WTC11 (cell line): ENCODE data around the gene HMGB2. TPM values are rescaled to one million over a fixed set of nuclear protein-coding genes. Genes with fewer than 3 reads are reported as not detected.

ENCODE experiments used
- ATAC-seq: fragments of 200-7000 bp; cut with Tn5 transposase; 2 replicates; pipeline ENCODE4 v1.10.0; 2021; ENCODE audit warnings: mild to moderate bottlenecking, moderate library complexity
- CTCF ChIA-PET: fragments of 300-600 bp; sonication (Branson Sonifier 250); formaldehyde crosslinking; loops from one replicate; lab custom pipeline; 2021; ENCODE audit warnings: antibody characterized with exemption; lab: Charles Lee
- POLR2A ChIA-PET: fragments of 350-600 bp; sonication (Branson Sonifier 250); formaldehyde crosslinking; loops from one replicate; lab custom pipeline; 2021; ENCODE audit warnings: antibody characterized with exemption; lab: Charles Lee
- DNase-seq: peaks from one replicate; pipeline ENCODE4 v3.0.0; 2021; ENCODE audit warnings: low spot score
- H3K27ac Mint-ChIP-seq: 2 replicates; pipeline ENCODE4 v1.8.0; 2021; ENCODE audit warnings: mixed read lengths
- H3K27me3 Mint-ChIP-seq: 2 replicates; pipeline ENCODE4 v1.8.0; 2021; ENCODE audit warnings: low read depth, mild to moderate bottlenecking, moderate library complexity, mixed read lengths
- H3K36me3 Mint-ChIP-seq: 2 replicates; pipeline ENCODE4 v1.8.0; 2021; ENCODE audit warnings: mixed read lengths
- H3K4me1 Mint-ChIP-seq: 2 replicates; pipeline ENCODE4 v1.8.0; 2022; ENCODE audit warnings: mixed read lengths
- H3K4me3 Mint-ChIP-seq: 2 replicates; pipeline ENCODE4 v1.8.0; 2021; ENCODE audit warnings: mild to moderate bottlenecking, moderate library complexity, mixed read lengths
- H3K9me3 Mint-ChIP-seq: 2 replicates; pipeline ENCODE4 v1.8.0; 2021; ENCODE audit warnings: mixed read lengths
- AR ChIP-seq: fragments of 250-450 bp; sonication (Bioruptor Pico); IDR thresholded peaks from 2 replicates; pipeline ENCODE4 v1.9.0; 2021; ENCODE audit warnings: mild to moderate bottlenecking
- E2F5 ChIP-seq: sonication (generic); formaldehyde crosslinking; IDR thresholded peaks from 2 replicates; pipeline ENCODE4 v1.8.1; 2022; ENCODE audit warnings: mild to moderate bottlenecking, moderate library complexity, missing genetic modification reagents
- ELF4 ChIP-seq: sonication (generic); formaldehyde crosslinking; IDR thresholded peaks from 2 replicates; pipeline ENCODE4 v1.8.1; 2022; ENCODE audit warnings: low read depth, mild to moderate bottlenecking, moderate library complexity, missing genetic modification reagents
- ETV6 ChIP-seq: sonication (generic); formaldehyde crosslinking; IDR thresholded peaks from 2 replicates; pipeline ENCODE4 v1.8.1; 2022; ENCODE audit warnings: mild to moderate bottlenecking, missing genetic modification reagents
- IRF2 ChIP-seq: sonication (generic); formaldehyde crosslinking; IDR thresholded peaks from 2 replicates; pipeline ENCODE4 v1.8.0; 2022; ENCODE audit warnings: low read depth, missing genetic modification reagents, borderline replicate concordance
- JAZF1 ChIP-seq: fragments of 250-450 bp; sonication (Bioruptor Pico); IDR thresholded peaks from 2 replicates; pipeline ENCODE4 v1.9.0; 2021; ENCODE audit warnings: moderate library complexity, mild to moderate bottlenecking, inconsistent platforms
- KAT7 ChIP-seq: sonication (generic); formaldehyde crosslinking; IDR thresholded peaks from 2 replicates; pipeline ENCODE4 v1.8.1; 2023; ENCODE audit warnings: missing genetic modification reagents, mild to moderate bottlenecking, borderline replicate concordance
- NFATC4 ChIP-seq: fragments of 250-450 bp; sonication (Bioruptor Pico); IDR thresholded peaks from 2 replicates; pipeline ENCODE4 v1.9.0; 2021; ENCODE audit warnings: mild to moderate bottlenecking
- NR1H2 ChIP-seq: sonication (generic); formaldehyde crosslinking; IDR thresholded peaks from 2 replicates; pipeline ENCODE4 v1.9.0; 2021; ENCODE audit warnings: mild to moderate bottlenecking, moderate library complexity, missing genetic modification reagents
- NR2C2 ChIP-seq: sonication (generic); formaldehyde crosslinking; IDR thresholded peaks from 2 replicates; pipeline ENCODE4 v1.8.0; 2022; ENCODE audit warnings: mild to moderate bottlenecking, missing genetic modification reagents
- RELA ChIP-seq: sonication (generic); formaldehyde crosslinking; IDR thresholded peaks from 2 replicates; pipeline ENCODE4 v1.8.1; 2022; ENCODE audit warnings: missing genetic modification reagents, mild to moderate bottlenecking, borderline replicate concordance
- RORB ChIP-seq: fragments of 250-450 bp; sonication (Bioruptor Pico); IDR thresholded peaks from 2 replicates; pipeline ENCODE4 v1.9.0; 2021; ENCODE audit warnings: mild to moderate bottlenecking
- SMAD4 ChIP-seq: sonication (generic); formaldehyde crosslinking; IDR thresholded peaks from 2 replicates; pipeline ENCODE4 v1.8.0; 2022; ENCODE audit warnings: mild to moderate bottlenecking, missing genetic modification reagents
- SOX15 ChIP-seq: fragments of 250-450 bp; sonication (Bioruptor Pico); IDR thresholded peaks from 2 replicates; pipeline ENCODE4 v1.9.0; 2021; ENCODE audit warnings: mild to moderate bottlenecking
- STAT6 ChIP-seq: sonication (generic); formaldehyde crosslinking; conservative IDR thresholded peaks from 2 replicates; pipeline ENCODE4 v1.8.1; 2023; ENCODE audit warnings: mild to moderate bottlenecking, low read depth, missing genetic modification reagents, moderate library complexity
- TEAD4 ChIP-seq: sonication (generic); formaldehyde crosslinking; IDR thresholded peaks from 2 replicates; pipeline ENCODE4 v1.8.0; 2022; ENCODE audit warnings: mild to moderate bottlenecking, missing genetic modification reagents
- ZBTB21 ChIP-seq: sonication (generic); formaldehyde crosslinking; IDR thresholded peaks from 2 replicates; pipeline ENCODE4 v1.8.1; 2023; ENCODE audit warnings: mild to moderate bottlenecking, missing genetic modification reagents, borderline replicate concordance
- ZNF396 ChIP-seq: fragments of 250-450 bp; sonication (Bioruptor Pico); IDR thresholded peaks from 2 replicates; pipeline ENCODE4 v1.8.0; 2021; ENCODE audit warnings: mild to moderate bottlenecking, moderate library complexity, borderline replicate concordance
- ZNF423 ChIP-seq: fragments of 250-450 bp; sonication (Bioruptor Pico); IDR thresholded peaks from 2 replicates; pipeline ENCODE4 v2.1.2; 2022; ENCODE audit warnings: mild to moderate bottlenecking, moderate library complexity
- total RNA-seq: library from RNA; stranded (reverse); gene quantifications from 3 replicates; pipeline ENCODE4 v1.2.3, GENCODE V29; 2021
- TF ChIP-seq, protein P1 (sequence below): fragments of 200-600 bp; IDR thresholded peaks from 2 replicates; pipeline ENCODE4 v1.8.0; 2022; ENCODE audit warnings: antibody characterized with exemption
- TF ChIP-seq, protein P2 (sequence below): sonication (generic); formaldehyde crosslinking; IDR thresholded peaks from 2 replicates; pipeline ENCODE4 v1.8.1; 2023; ENCODE audit warnings: mild to moderate bottlenecking, missing genetic modification reagents, moderate library complexity
- TF ChIP-seq, protein P3 (sequence below): sonication (generic); formaldehyde crosslinking; IDR thresholded peaks from 2 replicates; pipeline ENCODE4 v1.8.1; 2022; ENCODE audit warnings: missing genetic modification reagents, borderline replicate concordance

HMGB2 gene
- total RNA-seq, 1 experiment from 2014 or later, result 279 TPM

DNA sequence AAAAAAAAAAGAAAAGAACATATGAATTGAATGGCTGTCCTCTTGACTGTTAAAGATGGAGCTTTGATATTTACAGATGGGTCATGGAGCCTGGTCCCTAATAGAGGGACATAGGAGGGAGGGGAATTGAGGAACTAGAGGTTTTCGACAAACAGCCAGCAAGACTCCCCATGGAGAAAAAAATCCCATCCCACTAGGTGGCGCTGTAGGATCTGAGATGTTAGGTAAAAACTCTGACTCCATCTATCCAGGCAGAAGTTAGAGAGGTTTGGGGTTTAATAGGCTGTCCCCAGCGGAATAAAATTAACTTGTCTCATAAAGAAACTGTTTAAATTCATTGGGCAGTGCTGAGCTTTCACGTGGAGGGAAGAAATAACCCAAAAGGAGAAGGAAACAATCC is 45.9 kb downstream of the HMGB2 start:
- H3K27me3 Mint-ChIP-seq, result no peaks in the 10 kb centered on the region; the same call in 1 of the 2 replicates
- peak; percentile 84 for DNase-seq
- TF ChIP-seq SOX15 (CRISPR knock-in tag), result no peak
- TF ChIP-seq, protein P1, sequence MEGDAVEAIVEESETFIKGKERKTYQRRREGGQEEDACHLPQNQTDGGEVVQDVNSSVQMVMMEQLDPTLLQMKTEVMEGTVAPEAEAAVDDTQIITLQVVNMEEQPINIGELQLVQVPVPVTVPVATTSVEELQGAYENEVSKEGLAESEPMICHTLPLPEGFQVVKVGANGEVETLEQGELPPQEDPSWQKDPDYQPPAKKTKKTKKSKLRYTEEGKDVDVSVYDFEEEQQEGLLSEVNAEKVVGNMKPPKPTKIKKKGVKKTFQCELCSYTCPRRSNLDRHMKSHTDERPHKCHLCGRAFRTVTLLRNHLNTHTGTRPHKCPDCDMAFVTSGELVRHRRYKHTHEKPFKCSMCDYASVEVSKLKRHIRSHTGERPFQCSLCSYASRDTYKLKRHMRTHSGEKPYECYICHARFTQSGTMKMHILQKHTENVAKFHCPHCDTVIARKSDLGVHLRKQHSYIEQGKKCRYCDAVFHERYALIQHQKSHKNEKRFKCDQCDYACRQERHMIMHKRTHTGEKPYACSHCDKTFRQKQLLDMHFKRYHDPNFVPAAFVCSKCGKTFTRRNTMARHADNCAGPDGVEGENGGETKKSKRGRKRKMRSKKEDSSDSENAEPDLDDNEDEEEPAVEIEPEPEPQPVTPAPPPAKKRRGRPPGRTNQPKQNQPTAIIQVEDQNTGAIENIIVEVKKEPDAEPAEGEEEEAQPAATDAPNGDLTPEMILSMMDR, result peak; percentile 64; the same call in 1 of the 2 replicates
- TF ChIP-seq, all 79 proteins: peak for 1
- Mint-ChIP-seq H3K9me3 (peaks cover 50% of the 10 kb centered on the region), H3K4me1 (peaks cover 2% of the 10 kb centered on the region; the same call in 1 of the 2 replicates), H3K27ac (no peak overlapping the region), H3K4me3 (no peak overlapping the region), H3K36me3 (peaks cover 51% of the 10 kb centered on the region)
- ATAC-seq, result peak; percentile 69
- POLR2A ChIA-PET, result no interaction called here
- CTCF ChIA-PET, result interaction anchor here (0.7 to 1.5 kb wide), 8 partner anchors 15 to 275 kb away, joined by 3 to 5 read pairs (median 3); partner anchors contain the start of gene HMGB2

GRCh38 chr4:173287486-173287885 is 46.7 kb downstream of the HMGB2 start:
- no peak for TF ChIP-seq RELA (CRISPR knock-in tag)
- TF ChIP-seq AR, result no peak
- no peak for TF ChIP-seq JAZF1 (CRISPR knock-in tag)
- no peak for TF ChIP-seq SOX15 (CRISPR knock-in tag)
- no peak for TF ChIP-seq ETV6 (CRISPR knock-in tag)
- no peak for TF ChIP-seq TEAD4 (CRISPR knock-in tag)
- H3K36me3 Mint-ChIP-seq, result peaks cover 59% of the 10 kb centered on the region
- no peak for ATAC-seq
- POLR2A ChIA-PET, result no interaction called here
- peaks cover 2% of the 10 kb centered on the region; the same call in 1 of the 2 replicates for H3K4me1 Mint-ChIP-seq
- H3K27me3 Mint-ChIP-seq, result no peaks in the 10 kb centered on the region; the same call in 1 of the 2 replicates
- no peak for DNase-seq
- CTCF ChIA-PET, result interaction anchor here (0.7 to 2.7 kb wide), 9 partner anchors 14 to 274 kb away, joined by 3 to 10 read pairs (median 3); partner anchors contain the start of gene HMGB2
- H3K27ac Mint-ChIP-seq, result no peak overlapping the region
- peaks cover 58% of the 10 kb centered on the region for H3K9me3 Mint-ChIP-seq
- H3K4me3 Mint-ChIP-seq, result no peak overlapping the region

DNA sequence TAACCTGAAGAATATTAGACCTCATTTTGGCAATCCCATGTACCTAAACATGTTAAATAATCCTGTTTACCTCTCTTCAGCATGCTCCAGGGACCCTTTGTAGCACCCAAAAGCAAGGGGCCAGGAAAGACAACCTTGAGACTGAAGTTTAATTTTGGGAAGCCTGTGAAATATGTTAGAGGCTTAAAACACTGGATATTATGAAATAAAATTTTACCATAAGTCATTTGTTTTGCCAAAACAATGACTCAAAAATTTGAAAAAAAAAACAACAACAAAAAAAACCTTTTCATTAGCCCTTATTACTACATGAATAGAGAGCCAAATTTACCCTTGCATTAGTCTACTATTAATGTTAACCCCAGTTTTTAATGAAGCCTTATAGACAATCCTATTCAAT is 49.7 kb downstream of the HMGB2 start:
- Mint-ChIP-seq H3K36me3 (peaks cover 65% of the 10 kb centered on the region), H3K9me3 (peaks cover 60% of the 10 kb centered on the region)
- no peak for ATAC-seq
- TF ChIP-seq ZNF396, result no peak
- no peak for TF ChIP-seq ETV6 (CRISPR knock-in tag)
- TF ChIP-seq NR2C2 (CRISPR knock-in tag), result no peak
- TF ChIP-seq TEAD4 (CRISPR knock-in tag), result no peak
- TF ChIP-seq, protein P2, sequence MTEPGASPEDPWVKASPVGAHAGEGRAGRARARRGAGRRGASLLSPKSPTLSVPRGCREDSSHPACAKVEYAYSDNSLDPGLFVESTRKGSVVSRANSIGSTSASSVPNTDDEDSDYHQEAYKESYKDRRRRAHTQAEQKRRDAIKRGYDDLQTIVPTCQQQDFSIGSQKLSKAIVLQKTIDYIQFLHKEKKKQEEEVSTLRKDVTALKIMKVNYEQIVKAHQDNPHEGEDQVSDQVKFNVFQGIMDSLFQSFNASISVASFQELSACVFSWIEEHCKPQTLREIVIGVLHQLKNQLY (CRISPR knock-in tag), result no peak
- TF ChIP-seq STAT6 (CRISPR knock-in tag), result no peak
- no peak for TF ChIP-seq ELF4 (CRISPR knock-in tag)
- TF ChIP-seq, protein P3, sequence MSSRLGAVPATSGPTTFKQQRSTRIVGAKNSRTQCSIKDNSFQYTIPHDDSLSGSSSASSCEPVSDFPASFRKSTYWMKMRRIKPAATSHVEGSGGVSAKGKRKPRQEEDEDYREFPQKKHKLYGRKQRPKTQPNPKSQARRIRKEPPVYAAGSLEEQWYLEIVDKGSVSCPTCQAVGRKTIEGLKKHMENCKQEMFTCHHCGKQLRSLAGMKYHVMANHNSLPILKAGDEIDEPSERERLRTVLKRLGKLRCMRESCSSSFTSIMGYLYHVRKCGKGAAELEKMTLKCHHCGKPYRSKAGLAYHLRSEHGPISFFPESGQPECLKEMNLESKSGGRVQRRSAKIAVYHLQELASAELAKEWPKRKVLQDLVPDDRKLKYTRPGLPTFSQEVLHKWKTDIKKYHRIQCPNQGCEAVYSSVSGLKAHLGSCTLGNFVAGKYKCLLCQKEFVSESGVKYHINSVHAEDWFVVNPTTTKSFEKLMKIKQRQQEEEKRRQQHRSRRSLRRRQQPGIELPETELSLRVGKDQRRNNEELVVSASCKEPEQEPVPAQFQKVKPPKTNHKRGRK, result no peak
- no peak for TF ChIP-seq NR1H2 (CRISPR knock-in tag)
- no peak for TF ChIP-seq ZNF423 (CRISPR knock-in tag)
- TF ChIP-seq KAT7, result no peak
- TF ChIP-seq ZBTB21 (CRISPR knock-in tag), result no peak
- TF ChIP-seq SMAD4 (CRISPR knock-in tag), result no peak
- no peak for TF ChIP-seq RORB (CRISPR knock-in tag)
- TF ChIP-seq NFATC4 (CRISPR knock-in tag), result no peak
- TF ChIP-seq E2F5, result no peak
- no peak for TF ChIP-seq IRF2 (CRISPR knock-in tag)

More for the DNA sequence above, 49.7 kb downstream of the HMGB2 start:
- H3K27me3 Mint-ChIP-seq, result no peaks in the 10 kb centered on the region; the same call in 1 of the 2 replicates
- ChIA-PET CTCF (no interaction called here), POLR2A (no interaction called here)
- peaks cover 2% of the 10 kb centered on the region; the same call in 1 of the 2 replicates for H3K4me1 Mint-ChIP-seq
- no peak overlapping the region for H3K27ac Mint-ChIP-seq
- H3K4me3 Mint-ChIP-seq, result no peak overlapping the region
- no peak for DNase-seq
